OCI-LY1 (cell line): ENCODE measurements around the gene FCN1.

Experiments
- H2AFZ ChIP-seq: fragments of 200-600 bp; sonication (generic), shearing (Covaris generic); 2 replicates; pipeline ENCODE4 v1.6.0; 2014; ENCODE audit warnings: antibody characterized with exemption, mild to moderate bottlenecking, low read length
- H3F3A ChIP-seq: fragments of 200-600 bp; sonication (generic), shearing (Covaris generic); 2 replicates; pipeline ENCODE4 v1.6.0; 2014; ENCODE audit warnings: mild to moderate bottlenecking, antibody characterized with exemption, low read length, moderate library complexity; ENCODE audit not compliant: insufficient read depth
- H3K27ac ChIP-seq: fragments of 200-600 bp; sonication (generic); 2 replicates; pipeline ENCODE4 v1.5.1; 2014; ENCODE audit warnings: low read length, mixed run types, mild to moderate bottlenecking, low read depth; ENCODE audit not compliant: poor library complexity, severe bottlenecking
- H3K27me3 ChIP-seq: fragments of 200-600 bp; sonication (generic); 2 replicates; pipeline ENCODE4 v1.6.0; 2014; ENCODE audit warnings: antibody characterized with exemption, mild to moderate bottlenecking, low read length, moderate library complexity; ENCODE audit not compliant: insufficient read depth
- H3K36me3 ChIP-seq: fragments of 200-600 bp; sonication (generic); 2 replicates; pipeline ENCODE4 v1.6.1; 2014; ENCODE audit warnings: mild to moderate bottlenecking, antibody characterized with exemption, low read length, moderate library complexity, mixed read lengths; ENCODE audit not compliant: insufficient read depth
- H3K4me1 ChIP-seq: fragments of 200-600 bp; sonication (generic); 2 replicates; pipeline ENCODE4 v1.5.1; 2014; ENCODE audit warnings: mild to moderate bottlenecking, low read length, moderate library complexity; ENCODE audit not compliant: insufficient read depth, severe bottlenecking
- H3K4me2 ChIP-seq: fragments of 200-600 bp; sonication (generic), shearing (Covaris generic); 2 replicates; pipeline ENCODE4 v1.6.1; 2014; ENCODE audit warnings: low read length
- H3K4me3 ChIP-seq: fragments of 200-600 bp; sonication (generic); 2 replicates; pipeline ENCODE4 v1.5.1; 2014; ENCODE audit warnings: low read length, low read depth, mild to moderate bottlenecking, mixed read lengths; ENCODE audit not compliant: poor library complexity, severe bottlenecking
- H3K79me2 ChIP-seq: fragments of 200-600 bp; shearing (Covaris generic); 2 replicates; pipeline ENCODE4 v1.6.1; 2016; ENCODE audit warnings: mixed run types, low read length, mixed read lengths; ENCODE audit not compliant: insufficient read depth
- H3K9ac ChIP-seq: fragments of 200-600 bp; sonication (generic), shearing (Covaris generic); 2 replicates; pipeline ENCODE4 v1.6.1; 2014; ENCODE audit warnings: mild to moderate bottlenecking, low read length, mixed read lengths
- H3K9me2 ChIP-seq: fragments of 200-600 bp; sonication (generic), shearing (Covaris generic); 2 replicates; pipeline ENCODE4 v1.6.1; 2014; ENCODE audit warnings: low read depth, mild to moderate bottlenecking, low read length, mixed read lengths
- H3K9me3 ChIP-seq: fragments of 200-600 bp; shearing (Covaris generic); 2 replicates; pipeline ENCODE4 v1.6.1; 2014; ENCODE audit warnings: low read length, mixed read lengths
- H4K20me1 ChIP-seq: fragments of 200-600 bp; sonication (generic), shearing (Covaris generic); 2 replicates; pipeline ENCODE4 v1.6.0; 2016; ENCODE audit warnings: mild to moderate bottlenecking, low read length; ENCODE audit not compliant: insufficient read depth
- CTCF ChIP-seq: fragments of 200-600 bp; sonication (generic), shearing (Covaris generic); IDR thresholded peaks from 2 replicates; pipeline ENCODE4 v1.5.1; 2017; ENCODE audit warnings: mild to moderate bottlenecking, antibody characterized with exemption, low read length, moderate library complexity, mixed read lengths
- EZH2 ChIP-seq: fragments of 200-600 bp; sonication (generic), shearing (Covaris generic); IDR thresholded peaks from 2 replicates; pipeline ENCODE4 v1.8.0; 2017; ENCODE audit warnings: borderline replicate concordance, mixed run types, mild to moderate bottlenecking, antibody characterized with exemption, low read length, moderate library complexity, mixed read lengths

Gene FCN1

DNA sequence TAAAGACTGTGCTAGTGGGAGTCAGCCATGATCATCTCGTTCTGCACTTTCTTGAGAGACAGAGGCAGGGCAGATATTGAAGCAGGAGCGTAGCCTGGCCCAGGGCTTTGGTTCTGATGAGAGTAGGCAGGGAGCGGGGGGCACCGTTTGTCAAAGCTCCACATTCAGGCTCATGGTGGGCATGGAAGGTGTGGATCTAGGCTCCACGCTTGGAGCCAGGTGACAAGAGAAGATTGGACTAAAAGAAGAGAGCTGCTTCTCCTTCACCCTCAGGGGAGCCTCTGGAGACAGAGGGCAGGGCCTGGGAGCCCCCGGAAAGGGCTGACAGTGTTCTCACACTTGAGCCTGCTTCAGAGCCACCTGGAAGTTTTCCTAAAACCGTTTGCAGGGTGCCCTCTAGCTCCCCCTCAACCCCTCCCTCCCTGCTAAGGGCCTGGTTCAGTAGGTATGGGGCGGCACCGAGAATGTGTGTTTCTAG is 61.8 kb downstream of the FCN1 start:
- no peak overlapping the region for H3K27ac ChIP-seq
- peaks cover 93% of the 10 kb centered on the region for H3K79me2 ChIP-seq
- no peaks in the 10 kb centered on the region for H3K27me3 ChIP-seq
- TF ChIP-seq CTCF (no peak), EZH2 (no peak)
- peaks cover 22% of the 10 kb centered on the region for H3K9me3 ChIP-seq
- no peaks in the 10 kb centered on the region for H3K9me2 ChIP-seq
- H3F3A ChIP-seq = no peaks in the 10 kb centered on the region
- H4K20me1 ChIP-seq = no peaks in the 10 kb centered on the region
- H2AFZ ChIP-seq = no peak overlapping the region
- peaks cover 99% of the 10 kb centered on the region for H3K36me3 ChIP-seq
- H3K9ac ChIP-seq = no peak overlapping the region
- no peaks in the 10 kb centered on the region for H3K4me1 ChIP-seq
- H3K4me2 ChIP-seq = no peak overlapping the region
- H3K4me3 ChIP-seq = no peak overlapping the region
